Psoas muscle (tissue), 8 donors: ENCODE data around the gene SMG1. TPM values are rescaled to one million over a fixed set of nuclear protein-coding genes. Genes with fewer than 3 reads are reported as not detected.

Source experiments
- ATAC-seq, 4 donors: fragments of 200-7000 bp; cut with Tn5 transposase; one replicate each; pipeline ENCODE4 v1.9.1; 2020; ENCODE audit warnings: moderate library complexity in 3 of 4, mild to moderate bottlenecking in 2 of 4
- DNase-seq, 2 donors: peaks; one replicate each; pipeline ENCODE4 v3.0.0-alpha.2; 2020
- H3K27ac ChIP-seq: fragments of 200-600 bp; one replicate; pipeline ENCODE4 v1.8.0; 2022
- H3K27me3 ChIP-seq, 3 donors: fragments of 200-600 bp in 1 of 3; one replicate each; pipeline versions ENCODE4 v1.6.1 to v1.8.0; 2013 to 2022; ENCODE audit warnings: low read length in 2 of 3, mild to moderate bottlenecking in 2 of 3, moderate library complexity in 1 of 3; ENCODE audit not compliant: insufficient read depth in 3 of 3
- H3K36me3 ChIP-seq, 2 donors: fragments of 200-600 bp in 1 of 2; one replicate each; pipeline versions ENCODE4 v1.6.1 to v1.8.0; 2013 to 2022; ENCODE audit warnings: low read depth in 1 of 2, mild to moderate bottlenecking in 1 of 2, moderate library complexity in 1 of 2; ENCODE audit not compliant: insufficient read depth in 1 of 2
- H3K4me1 ChIP-seq: fragments of 200-600 bp; one replicate; pipeline ENCODE4 v1.8.0; 2022
- H3K4me3 ChIP-seq: fragments of 200-600 bp; one replicate; pipeline ENCODE4 v1.8.0; 2022; ENCODE audit warnings: mild to moderate bottlenecking
- H3K9me3 ChIP-seq: fragments of 200-600 bp; one replicate; pipeline ENCODE4 v1.8.0; 2022
- CTCF ChIP-seq: fragments of 200-600 bp; IDR thresholded peaks from one replicate; pipeline ENCODE4 v1.8.0; 2022; ENCODE audit warnings: antibody characterized with exemption
- WGBS, 3 donors: extraction: QIAGEN DNeasy Blood & Tissue Kit; methylation state at CpG; one replicate each; pipeline versions ENCODE4 v1.1.6 to v1.1.7; 2013; 5-methylcytosine and 5-hydroxymethylcytosine counted together
- intact Hi-C, 2 donors: fragments of 100-400 bp; cut with DNase I; formaldehyde crosslinking; loops; one replicate each; pipeline versions ENCODE4 v1.11.0 to v1.14.2; 2022
- polyA plus RNA-seq, 3 donors: library from polyadenylated mRNA; stranded (reverse); fragments of 200-250 nt; gene quantifications; one replicate each; pipeline ENCODE4 v1.2.3, GENCODE V29; 2013
- total RNA-seq, 4 donors: library from RNA; stranded (reverse); fragmentation: NEBNext Ultra II Directional in 2 of 4; extraction: Animal tissue kit (Norgen Biotek cat#: 25700) in 2 of 4; gene quantifications; one replicate each; pipeline versions ENCODE4 v1.2.1 to v1.2.4, GENCODE V29; 2021 to 2023
- donor health status: healthy with polysubstance abuse.
- donor health status: DM: no; HTN: no; CAD: no; lungs with moderate emphysema.
- donor health status: Bipolar disorder and iron deficiency.
- donor health status: healthy.
- donor health status: DM: yes; HTN: yes; CAD: no.
- donor health status: DM: no; HTN: no; CAD: no.
- donor health status: DM: no; HTN: no; CAD: no.
- donor health status: DM: yes; HTN: yes; CAD: no.

Gene SMG1
- total and polyA plus RNA-seq, 7 donors, result 12.1 to 160 (median 66.1) TPM

DNA sequence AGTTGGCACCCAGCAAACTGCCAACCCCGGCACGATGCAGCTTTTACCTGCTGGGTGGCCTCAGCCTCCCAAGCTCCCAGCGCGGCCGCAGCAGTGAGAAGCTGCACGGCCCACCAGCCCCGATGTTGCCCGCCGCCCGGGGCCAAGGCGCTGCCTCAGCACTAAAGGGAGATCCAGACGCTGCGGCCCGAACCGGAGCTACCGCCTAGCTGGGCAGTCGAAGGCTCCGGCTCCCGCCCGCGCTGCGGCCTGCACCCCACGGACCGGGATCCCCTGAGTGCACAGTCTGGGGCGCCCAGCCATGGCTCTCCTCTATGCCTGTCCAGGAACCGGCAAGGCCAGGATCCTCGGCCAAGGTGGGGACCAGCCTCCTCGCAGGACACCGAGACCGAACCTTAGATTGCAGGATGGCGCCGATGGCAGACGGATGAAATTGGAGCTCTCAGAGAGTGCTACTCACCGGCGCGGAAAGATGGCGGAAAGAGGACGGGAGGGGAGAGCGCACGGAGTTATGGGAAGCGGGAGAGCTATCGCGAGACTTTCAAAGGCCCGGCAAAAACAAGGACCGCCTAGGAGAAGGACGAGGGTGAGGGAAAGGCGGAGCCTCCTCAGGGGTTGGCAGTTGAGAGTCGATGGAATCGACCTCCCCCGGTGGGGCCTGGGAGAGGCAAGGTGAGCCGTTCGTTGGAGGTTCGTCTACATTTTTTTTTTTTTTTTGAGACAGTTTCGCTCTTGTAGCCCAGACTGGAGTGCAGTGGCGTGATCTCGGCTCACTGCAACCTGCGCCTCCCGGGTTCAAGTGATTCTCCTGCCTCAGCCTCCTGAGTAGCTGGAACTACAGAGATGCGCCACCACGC is 136.1 kb downstream of the SMG1 start, which contains the start of gene RPS15A:
Gene RPS15A (minus strand): TSS at position 485 of the 857 bp plus-strand sequence. CDS start 1,221 bp downstream, outside the sequence.
- ATAC-seq (peak; percentile 94 to 98 (median 96)), DNase-seq (peak; percentile 92 to 96)
- peak within 1 kb of the TSS; percentile 94 for H3K4me3 ChIP-seq
- no peaks in the 10 kb centered on the region for H3K9me3 ChIP-seq
- H3K36me3 ChIP-seq, result peaks cover 17 to 77% of the 10 kb centered on the region in 2 donors
- WGBS, 3 donors, result 1 to 4% (median 3%) methylated on average over 56 to 60 of the region's 60 CpGs
- H3K27ac ChIP-seq, result peak within 1 kb of the TSS; percentile 93
- H3K4me1 ChIP-seq, result peaks cover 37% of the 10 kb centered on the region
- intact Hi-C loops, result loop anchor here in 1 of 2 donors (5.0 kb wide), 1 partner anchor 172 kb away; no protein-coding TSS in a partner anchor
- no peaks in the 10 kb centered on the region for H3K27me3 ChIP-seq
- TF ChIP-seq CTCF, result no peak

- peaks cover 42% of the 10 kb centered on the region for H3K4me1 ChIP-seq
- TF ChIP-seq CTCF, result no peak
- intact Hi-C loops, result no loop called here
- DNase-seq (no peak), ATAC-seq (peak in 1 of 4 donors; percentile 0)
- WGBS, 3 donors, result 0% methylated on average over 5 of the region's 5 CpGs
- H3K4me3 ChIP-seq, result peak overlapping the region; percentile 94
- H3K27me3 ChIP-seq, result no peaks in the 10 kb centered on the region
- H3K9me3 ChIP-seq, result no peaks in the 10 kb centered on the region
- H3K36me3 ChIP-seq, result peaks cover 17 to 77% of the 10 kb centered on the region in 2 donors
- H3K27ac ChIP-seq, result peak overlapping the region; percentile 93
Measured at GRCh38 chr16:18789515-18789849, 136.7 kb downstream of the SMG1 start.

- H3K27me3 ChIP-seq, result no peaks in the 10 kb centered on the region
- ATAC-seq (peak in 1 of 4 donors; percentile 21), DNase-seq (no peak)
- intact Hi-C loops, result no loop called here
- H3K4me1 ChIP-seq, result peaks cover 48% of the 10 kb centered on the region
- 3 to 8% (median 4%) methylated on average over 20 of the region's 20 CpGs for WGBS, 3 donors
- H3K27ac ChIP-seq, result peak overlapping the region; percentile 93
- H3K36me3 ChIP-seq, result peaks cover 18 to 77% of the 10 kb centered on the region in 2 donors
- no peaks in the 10 kb centered on the region for H3K9me3 ChIP-seq
- TF ChIP-seq CTCF, result no peak
- H3K4me3 ChIP-seq, result peak overlapping the region; percentile 94
Measured at GRCh38 chr16:18788828-18789514, 137.2 kb downstream of the SMG1 start.

- H3K36me3 ChIP-seq, result peaks cover 23 to 67% of the 10 kb centered on the region in 2 donors
- H3K9me3 ChIP-seq, result no peaks in the 10 kb centered on the region
- ATAC-seq (no peak), DNase-seq (no peak)
- H3K4me1 ChIP-seq, result peaks cover 57% of the 10 kb centered on the region
- intact Hi-C loops, result no loop called here
- no peak for TF ChIP-seq CTCF
- H3K27me3 ChIP-seq, result no peaks in the 10 kb centered on the region
- peak overlapping the region; percentile 94 for H3K4me3 ChIP-seq
- WGBS, 3 donors, result 28 to 49% (median 28%) methylated on average over 8 of the region's 8 CpGs
- peak overlapping the region; percentile 93 for H3K27ac ChIP-seq
Measured at GRCh38 chr16:18784917-18785623, 141.1 kb downstream of the SMG1 start.
